RWPE2 (cell line): ENCODE data around the gene KISS1.

Experiments
- ATAC-seq: fragments of 200-7000 bp; cut with Tn5 transposase; 3 replicates; pipeline ENCODE4 v1.9.1; 2021; ENCODE audit warnings: low read depth
- DNase-seq: peaks from one replicate; pipeline ENCODE4 v3.0.0-alpha.2; 2020; ENCODE audit warnings: low spot score
- H3K27ac ChIP-seq: fragments of 450-650 bp; 2 replicates; pipeline ENCODE4 v1.5.1; 2017; ENCODE audit warnings: mild to moderate bottlenecking; ENCODE audit not compliant: poor library complexity, severe bottlenecking
- H3K27me3 ChIP-seq: fragments of 250-450 bp; sonication (Bioruptor Pico); 2 replicates; pipeline ENCODE4 v1.5.1; 2021; ENCODE audit warnings: mild to moderate bottlenecking, moderate library complexity; ENCODE audit not compliant: insufficient read depth, poor library complexity, severe bottlenecking
- H3K36me3 ChIP-seq: fragments of 250-450 bp; sonication (Bioruptor Pico); 2 replicates; pipeline ENCODE4 v1.5.1; 2020; ENCODE audit warnings: low read depth, mild to moderate bottlenecking, moderate library complexity
- H3K4me1 ChIP-seq: fragments of 250-450 bp; sonication (Bioruptor Pico); 2 replicates; pipeline ENCODE4 v1.5.1; 2021; ENCODE audit warnings: mild to moderate bottlenecking, moderate library complexity; ENCODE audit not compliant: insufficient read depth, poor library complexity, severe bottlenecking
- H3K4me3 ChIP-seq: fragments of 250-450 bp; sonication (Bioruptor Pico); 2 replicates; pipeline ENCODE4 v1.5.1; 2021; ENCODE audit warnings: mild to moderate bottlenecking, moderate library complexity; ENCODE audit not compliant: severe bottlenecking
- H3K9me3 ChIP-seq: fragments of 250-450 bp; sonication (Bioruptor Pico); 2 replicates; pipeline ENCODE4 v1.5.1; 2021; ENCODE audit warnings: mild to moderate bottlenecking, moderate library complexity; ENCODE audit not compliant: severe bottlenecking
- TF ChIP-seq, protein P1 (sequence below): fragments of 450-650 bp; IDR thresholded peaks from one replicate; pipeline ENCODE4 v1.5.1; 2017; ENCODE audit warnings: mild to moderate bottlenecking, moderate library complexity; ENCODE audit not compliant: poor library complexity, severe bottlenecking

The KISS1 gene

DNA sequence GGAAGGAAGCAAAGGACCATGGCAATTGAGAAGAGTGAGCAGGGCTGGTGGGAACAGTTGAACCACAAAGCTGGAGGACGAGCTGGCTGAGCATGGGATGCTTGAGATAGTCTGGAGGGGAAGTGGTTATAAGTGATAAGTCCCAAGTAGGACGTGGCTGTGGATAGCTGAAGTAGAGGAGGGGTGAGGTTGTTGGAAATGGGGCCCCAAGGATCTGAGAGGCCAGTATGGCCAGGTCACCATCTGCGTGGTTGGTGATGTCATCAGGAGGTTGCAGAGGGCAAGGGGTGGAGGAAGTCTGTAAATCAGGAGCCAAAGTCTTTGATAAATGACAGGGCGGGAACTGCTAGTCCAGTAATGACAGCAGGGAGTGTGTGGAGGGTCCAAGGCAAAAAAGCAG, 19.2 kb downstream of the KISS1 start:
- H3K9me3 ChIP-seq: no peaks in the 10 kb centered on the region
- DNase-seq: no peak
- H3K4me1 ChIP-seq: peaks cover 11% of the 10 kb centered on the region
- ATAC-seq: no peak
- TF ChIP-seq, protein P1, sequence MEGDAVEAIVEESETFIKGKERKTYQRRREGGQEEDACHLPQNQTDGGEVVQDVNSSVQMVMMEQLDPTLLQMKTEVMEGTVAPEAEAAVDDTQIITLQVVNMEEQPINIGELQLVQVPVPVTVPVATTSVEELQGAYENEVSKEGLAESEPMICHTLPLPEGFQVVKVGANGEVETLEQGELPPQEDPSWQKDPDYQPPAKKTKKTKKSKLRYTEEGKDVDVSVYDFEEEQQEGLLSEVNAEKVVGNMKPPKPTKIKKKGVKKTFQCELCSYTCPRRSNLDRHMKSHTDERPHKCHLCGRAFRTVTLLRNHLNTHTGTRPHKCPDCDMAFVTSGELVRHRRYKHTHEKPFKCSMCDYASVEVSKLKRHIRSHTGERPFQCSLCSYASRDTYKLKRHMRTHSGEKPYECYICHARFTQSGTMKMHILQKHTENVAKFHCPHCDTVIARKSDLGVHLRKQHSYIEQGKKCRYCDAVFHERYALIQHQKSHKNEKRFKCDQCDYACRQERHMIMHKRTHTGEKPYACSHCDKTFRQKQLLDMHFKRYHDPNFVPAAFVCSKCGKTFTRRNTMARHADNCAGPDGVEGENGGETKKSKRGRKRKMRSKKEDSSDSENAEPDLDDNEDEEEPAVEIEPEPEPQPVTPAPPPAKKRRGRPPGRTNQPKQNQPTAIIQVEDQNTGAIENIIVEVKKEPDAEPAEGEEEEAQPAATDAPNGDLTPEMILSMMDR: no peak
- H3K27ac ChIP-seq: no peak overlapping the region
- no peak overlapping the region for H3K4me3 ChIP-seq
- H3K27me3 ChIP-seq: no peaks in the 10 kb centered on the region
- no peaks in the 10 kb centered on the region for H3K36me3 ChIP-seq

DNA sequence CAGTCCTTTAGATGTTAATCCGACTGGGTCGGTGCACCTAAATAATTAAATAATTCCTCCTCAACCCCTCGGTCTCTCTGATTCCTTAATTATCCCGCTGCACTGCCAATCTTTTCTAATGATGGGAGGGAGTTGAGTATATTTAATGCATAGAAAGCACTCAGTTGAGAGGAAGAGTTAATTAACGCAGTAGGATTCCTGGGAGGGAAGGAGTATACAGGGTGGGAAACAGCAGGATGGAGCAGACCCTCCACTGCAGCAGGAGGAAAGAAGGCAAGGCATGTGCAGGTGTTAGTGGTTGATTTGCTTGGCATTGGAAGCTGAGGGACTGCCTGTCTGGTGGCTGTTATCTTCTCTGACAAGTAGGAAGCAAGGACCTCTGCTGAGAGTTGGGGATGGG, 20.2 kb downstream of the KISS1 start:
- no peaks in the 10 kb centered on the region for H3K36me3 ChIP-seq
- no peaks in the 10 kb centered on the region for H3K27me3 ChIP-seq
- TF ChIP-seq, protein P1: no peak
- no peak for ATAC-seq
- H3K4me3 ChIP-seq: no peak overlapping the region
- H3K27ac ChIP-seq: no peak overlapping the region
- H3K9me3 ChIP-seq: peaks cover 3% of the 10 kb centered on the region
- DNase-seq: no peak
- H3K4me1 ChIP-seq: peaks cover 18% of the 10 kb centered on the region

DNA sequence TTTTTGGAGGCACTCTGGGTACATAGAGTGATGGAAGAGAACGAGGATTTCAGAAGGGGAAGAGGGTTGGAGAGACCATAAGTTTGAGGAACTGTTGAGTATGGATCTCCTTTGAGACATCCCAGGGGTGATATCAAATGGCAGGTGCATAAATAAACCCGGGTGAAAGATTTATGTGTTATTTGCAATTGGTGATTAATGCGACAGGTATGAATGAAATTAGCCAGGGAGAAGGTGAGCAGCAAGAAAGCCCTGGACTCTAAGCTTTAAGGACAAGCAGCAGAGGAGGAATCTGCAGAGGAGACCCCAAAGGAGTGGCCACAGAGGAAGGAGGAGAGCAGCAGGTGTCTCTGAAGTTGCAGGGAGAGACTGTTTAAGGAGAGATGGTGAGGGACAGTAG, 21.3 kb downstream of the KISS1 start:
- H3K4me1 ChIP-seq: peaks cover 18% of the 10 kb centered on the region

DNA sequence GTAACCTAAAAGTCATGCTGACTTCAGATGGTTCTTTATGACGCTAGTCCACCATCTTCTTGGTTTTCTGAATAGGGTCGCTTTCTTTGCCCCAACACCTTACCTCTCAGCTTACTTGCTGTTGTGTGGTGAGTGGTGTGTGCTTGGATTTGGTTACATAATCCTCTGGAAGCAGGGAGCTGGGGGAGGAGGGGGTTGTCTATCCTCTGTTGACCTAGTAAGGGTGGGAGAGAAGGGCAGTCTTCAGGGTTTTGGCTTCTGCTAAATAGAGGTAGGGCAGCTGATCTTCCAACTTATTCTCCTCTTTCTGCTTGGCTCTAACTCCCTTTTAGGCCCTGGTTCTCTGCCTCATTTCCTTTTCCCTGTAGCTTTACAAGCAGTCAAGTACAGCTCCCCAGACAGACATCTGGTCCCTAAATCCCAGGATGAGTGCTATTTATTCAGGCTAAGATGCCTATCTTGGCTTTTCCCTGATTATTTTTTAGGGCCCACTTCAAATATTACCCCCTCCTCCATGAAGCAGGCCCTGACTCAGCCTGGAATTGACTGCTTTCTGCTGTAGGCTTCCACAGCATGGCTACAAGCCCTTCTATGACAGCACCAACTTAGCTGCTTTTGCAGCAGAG, 23.8 kb downstream of the KISS1 start:
- H3K36me3 ChIP-seq: no peaks in the 10 kb centered on the region
- TF ChIP-seq, protein P1: no peak
- H3K4me3 ChIP-seq: no peak overlapping the region
- H3K4me1 ChIP-seq: peaks cover 18% of the 10 kb centered on the region
- ATAC-seq: no peak
- H3K9me3 ChIP-seq: peaks cover 24% of the 10 kb centered on the region
- no peaks in the 10 kb centered on the region for H3K27me3 ChIP-seq
- H3K27ac ChIP-seq: peak overlapping the region; percentile 62
- no peak for DNase-seq

More for the DNA sequence above, 21.3 kb downstream of the KISS1 start:
- 0 out of 3 replicates have a peak, but pooled peaks have one; percentile 29 for ATAC-seq
- Histone ChIP-seq H3K9me3 (peaks cover 13% of the 10 kb centered on the region), H3K4me3 (no peak overlapping the region), H3K27ac (no peak overlapping the region), H3K27me3 (no peaks in the 10 kb centered on the region), H3K36me3 (no peaks in the 10 kb centered on the region)
- no peak for DNase-seq
- TF ChIP-seq, protein P1: no peak

DNA sequence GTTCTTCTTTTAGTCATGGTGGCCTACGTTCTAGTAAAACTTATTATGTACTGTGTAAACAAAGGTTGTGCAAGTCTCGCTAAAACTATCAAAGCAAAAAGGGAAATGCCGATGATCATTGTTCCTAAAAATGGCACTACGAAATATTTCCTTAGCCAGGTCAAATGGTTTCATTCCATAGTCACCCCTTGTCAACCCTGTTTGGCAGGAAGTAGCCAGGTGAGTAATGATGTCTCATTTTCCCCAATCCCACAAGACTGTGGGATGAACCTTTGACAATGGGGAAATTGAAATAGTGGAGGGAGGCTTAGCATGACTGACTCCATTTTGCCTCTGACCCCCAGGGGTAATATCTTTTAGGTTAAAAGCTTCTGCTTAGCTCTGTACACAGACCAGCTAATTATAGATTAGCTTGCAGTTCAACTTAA, 24.5 kb downstream of the KISS1 start:
- ATAC-seq: peak; percentile 93
- Histone ChIP-seq H3K4me3 (no peak overlapping the region), H3K4me1 (peaks cover 18% of the 10 kb centered on the region), H3K9me3 (peaks cover 24% of the 10 kb centered on the region), H3K27me3 (no peaks in the 10 kb centered on the region), H3K27ac (peak overlapping the region; percentile 62), H3K36me3 (no peaks in the 10 kb centered on the region)
- TF ChIP-seq, protein P1: no peak
- DNase-seq: no peak
